ENCODE measurements around the gene TAB2. TPM values are rescaled to one million over a fixed set of nuclear protein-coding genes. Genes with fewer than 3 reads are reported as not detected.
A peak's percentile ranks its signal among the peaks of the same experiment; 100 is the strongest.
"Not testable (repeated sequence)": the region's sequence is repeated elsewhere in the genome, so short reads cannot be mapped to it uniquely, and the experiment has no call there.

The TAB2 gene
- total RNA-seq, 1 donor from 2014 or later: 69.0 TPM

GRCh38 chr6:149319422-149319821 lies 1.9 kb downstream of the TAB2 start:
- Mint-ChIP-seq H3K4me1 (peaks cover 58% of the 10 kb centered on the region), H3K9me3 (no peaks in the 10 kb centered on the region), H3K36me3 (ENCODE audit: low read depth) (peaks cover 8% of the 10 kb centered on the region), H3K27me3 (no peaks in the 10 kb centered on the region), H3K27ac (peak overlapping the region; percentile 84), H3K4me3 (peak overlapping the region; percentile 93)
- ATAC-seq (ENCODE audit: low read depth) (no peak), DNase-seq (no peak)
- TF ChIP-seq, protein P1, sequence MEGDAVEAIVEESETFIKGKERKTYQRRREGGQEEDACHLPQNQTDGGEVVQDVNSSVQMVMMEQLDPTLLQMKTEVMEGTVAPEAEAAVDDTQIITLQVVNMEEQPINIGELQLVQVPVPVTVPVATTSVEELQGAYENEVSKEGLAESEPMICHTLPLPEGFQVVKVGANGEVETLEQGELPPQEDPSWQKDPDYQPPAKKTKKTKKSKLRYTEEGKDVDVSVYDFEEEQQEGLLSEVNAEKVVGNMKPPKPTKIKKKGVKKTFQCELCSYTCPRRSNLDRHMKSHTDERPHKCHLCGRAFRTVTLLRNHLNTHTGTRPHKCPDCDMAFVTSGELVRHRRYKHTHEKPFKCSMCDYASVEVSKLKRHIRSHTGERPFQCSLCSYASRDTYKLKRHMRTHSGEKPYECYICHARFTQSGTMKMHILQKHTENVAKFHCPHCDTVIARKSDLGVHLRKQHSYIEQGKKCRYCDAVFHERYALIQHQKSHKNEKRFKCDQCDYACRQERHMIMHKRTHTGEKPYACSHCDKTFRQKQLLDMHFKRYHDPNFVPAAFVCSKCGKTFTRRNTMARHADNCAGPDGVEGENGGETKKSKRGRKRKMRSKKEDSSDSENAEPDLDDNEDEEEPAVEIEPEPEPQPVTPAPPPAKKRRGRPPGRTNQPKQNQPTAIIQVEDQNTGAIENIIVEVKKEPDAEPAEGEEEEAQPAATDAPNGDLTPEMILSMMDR (IDR thresholded peaks at IDR 0.05): no peak
- ChIA-PET CTCF (interaction anchor here (1.0 kb wide), 1 partner anchor 112 kb away, joined by 5 read pairs; no protein-coding TSS in a partner anchor), POLR2A (interaction anchor here (1.1 to 1.5 kb wide), 2 partner anchors 53 to 129 kb away, joined by 3 read pairs; no protein-coding TSS in a partner anchor)
- intact Hi-C loops (cut with micrococcal nuclease): loop anchor here (2.0 to 5.0 kb wide), 9 partner anchors 53 to 562 kb away; partner anchors contain the start of genes NUP43, PCMT1 and PPIL4

- H3K4me3 Mint-ChIP-seq: peak overlapping the region; percentile 93
- DNase-seq; H3K27me3 Mint-ChIP-seq; intact Hi-C loops (cut with micrococcal nuclease); H3K9me3 Mint-ChIP-seq; H3K36me3 Mint-ChIP-seq (ENCODE audit: low read depth); ATAC-seq (ENCODE audit: low read depth): not testable (repeated sequence)
- H3K4me1 Mint-ChIP-seq: peaks cover 64% of the 10 kb centered on the region
- POLR2A ChIA-PET: interaction anchor here (1.1 to 1.5 kb wide), 2 partner anchors 53 to 130 kb away, joined by 3 read pairs; no protein-coding TSS in a partner anchor
- peak overlapping the region; percentile 84 for H3K27ac Mint-ChIP-seq
- CTCF ChIA-PET: interaction anchor here (1.0 kb wide), 1 partner anchor 112 kb away, joined by 5 read pairs; no protein-coding TSS in a partner anchor
Observed at GRCh38 chr6:149320016-149320415, 2.5 kb downstream of the TAB2 start.

DNA sequence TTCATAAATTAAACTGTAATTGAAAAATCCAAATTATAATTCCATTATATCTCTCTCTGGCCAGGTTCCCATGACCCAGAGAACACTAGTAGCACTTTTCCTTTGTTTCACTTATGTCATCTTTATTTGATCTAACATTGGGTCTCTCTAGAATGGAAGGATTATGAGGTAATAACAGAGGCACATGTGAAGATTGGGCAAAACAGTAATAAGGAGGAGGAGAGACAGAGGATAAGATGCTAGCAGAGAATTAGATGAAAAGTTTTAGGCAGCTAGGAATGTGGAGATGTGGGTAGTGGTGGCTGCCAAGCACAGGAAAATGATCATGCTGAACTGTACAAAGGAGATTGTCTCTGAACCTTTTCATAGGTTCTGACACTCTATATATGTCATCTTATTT lies 3.3 kb downstream of the TAB2 start:
- no peaks in the 10 kb centered on the region for H3K27me3 Mint-ChIP-seq
- DNase-seq (no peak), ATAC-seq (ENCODE audit: low read depth) (no peak)
- CTCF ChIA-PET: no interaction called here
- H3K9me3 Mint-ChIP-seq: no peaks in the 10 kb centered on the region
- TF ChIP-seq, protein P1 (IDR thresholded peaks at IDR 0.05): no peak
- POLR2A ChIA-PET: interaction anchor here (1.7 kb wide), 1 partner anchor 17 kb away, joined by 4 read pairs; no protein-coding TSS in a partner anchor
- peaks cover 9% of the 10 kb centered on the region for H3K36me3 Mint-ChIP-seq (ENCODE audit: low read depth)
- peak overlapping the region; percentile 3 for H3K27ac Mint-ChIP-seq
- H3K4me3 Mint-ChIP-seq: peak overlapping the region; percentile 9
- intact Hi-C loops (cut with micrococcal nuclease): no loop called here
- H3K4me1 Mint-ChIP-seq: peaks cover 72% of the 10 kb centered on the region

DNA sequence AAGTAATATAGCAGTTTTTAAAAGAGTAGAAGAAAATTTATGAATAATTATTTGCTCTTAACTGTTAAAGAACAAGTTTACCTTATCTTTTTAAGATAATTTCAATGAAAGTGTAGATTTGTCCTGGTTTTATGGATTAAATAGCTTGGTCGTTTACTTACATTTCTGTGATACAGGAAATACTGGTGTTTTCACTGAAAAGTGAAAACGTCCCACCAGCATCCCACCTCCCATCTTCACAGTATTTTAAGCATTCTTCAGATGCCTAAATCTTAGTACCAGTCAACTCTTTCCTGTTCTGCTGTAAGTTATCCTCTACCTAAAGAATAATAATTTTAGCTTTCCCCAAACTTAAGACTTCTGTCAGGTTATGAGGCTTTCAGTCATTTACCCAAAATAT lies 5.8 kb downstream of the TAB2 start:
- Mint-ChIP-seq H3K36me3 (ENCODE audit: low read depth) (peaks cover 9% of the 10 kb centered on the region), H3K27me3 (no peaks in the 10 kb centered on the region), H3K9me3 (no peaks in the 10 kb centered on the region), H3K4me3 (no peak overlapping the region), H3K4me1 (peaks cover 81% of the 10 kb centered on the region), H3K27ac (peak overlapping the region; percentile 0)
- ATAC-seq (ENCODE audit: low read depth) (no peak), DNase-seq (no peak)
- ChIA-PET CTCF (interaction anchor here (1.2 to 2.4 kb wide), 3 partner anchors 19 to 134 kb away, joined by 3 to 9 read pairs (median 5); no protein-coding TSS in a partner anchor), POLR2A (no interaction called here)
- intact Hi-C loops (cut with micrococcal nuclease): no loop called here
- TF ChIP-seq, protein P1 (IDR thresholded peaks at IDR 0.05): no peak

GRCh38 chr6:149323925-149324324 lies 6.4 kb downstream of the TAB2 start:
- H3K4me1 Mint-ChIP-seq: peaks cover 84% of the 10 kb centered on the region
- H3K4me3 Mint-ChIP-seq: no peak overlapping the region
- H3K27me3 Mint-ChIP-seq: no peaks in the 10 kb centered on the region
- intact Hi-C loops (cut with micrococcal nuclease): no loop called here
- DNase-seq (no peak), ATAC-seq (ENCODE audit: low read depth) (no peak)
- peaks cover 3% of the 10 kb centered on the region for H3K36me3 Mint-ChIP-seq (ENCODE audit: low read depth)
- ChIA-PET POLR2A (interaction anchor here (0.6 kb wide), 1 partner anchor 298 kb away, joined by 8 read pairs; no protein-coding TSS in a partner anchor), CTCF (interaction anchor here (1.3 to 2.4 kb wide), 2 partner anchors 108 to 134 kb away, joined by 5 to 9 read pairs; no protein-coding TSS in a partner anchor)
- TF ChIP-seq, protein P1 (IDR thresholded peaks at IDR 0.05): no peak
- no peaks in the 10 kb centered on the region for H3K9me3 Mint-ChIP-seq
- peak overlapping the region; percentile 0 for H3K27ac Mint-ChIP-seq
